OCI-LY7 (cell line): ENCODE data around the gene TLR6. TPM values are rescaled to one million over a fixed set of nuclear protein-coding genes. Genes with fewer than 3 reads are reported as not detected.

Experiments used
- BruUV-seq: library from RNA; stranded (reverse); fragments of 400-500 nt; replicated peaks from 2 replicates; lab custom pipeline; 2021; lab: Mats Ljungman, UMichigan
- CTCF ChIA-PET: fragments of 300-600 bp; sonication (Branson Sonifier 250); formaldehyde crosslinking; loops from one replicate; lab custom pipeline; 2022; ENCODE audit warnings: antibody characterized with exemption; ENCODE audit not compliant: unreplicated experiment; lab: Charles Lee
- POLR2A ChIA-PET: fragments of 300-600 bp; sonication (Branson Sonifier 250); formaldehyde crosslinking; loops from one replicate; lab custom pipeline; 2022; ENCODE audit warnings: antibody characterized with exemption; lab: Charles Lee
- DNase-seq: peaks from one replicate; pipeline ENCODE4 v3.0.0-alpha.2; 2015; ENCODE audit warnings: low spot score
- H2AFZ ChIP-seq: fragments of 200-600 bp; sonication (generic), shearing (Covaris generic); 2 replicates; pipeline ENCODE4 v1.6.1; 2014; ENCODE audit warnings: mild to moderate bottlenecking, antibody characterized with exemption, low read length, moderate library complexity
- H3K27ac ChIP-seq: fragments of 200-600 bp; sonication (generic); 2 replicates; pipeline ENCODE4 v1.5.1; 2014; ENCODE audit warnings: mixed run types, low read depth, mild to moderate bottlenecking, moderate library complexity, low read length, inconsistent platforms; ENCODE audit not compliant: poor library complexity, severe bottlenecking
- H3K36me3 ChIP-seq: fragments of 200-600 bp; sonication (generic); 2 replicates; pipeline ENCODE4 v1.6.1; 2014; ENCODE audit warnings: mild to moderate bottlenecking, antibody characterized with exemption, low read length, moderate library complexity, mixed read lengths; ENCODE audit not compliant: insufficient read depth
- H3K4me1 ChIP-seq: fragments of 200-600 bp; sonication (generic); 2 replicates; pipeline ENCODE4 v1.5.1; 2014; ENCODE audit warnings: mild to moderate bottlenecking, low read length; ENCODE audit not compliant: insufficient read depth, poor library complexity, severe bottlenecking
- H3K4me2 ChIP-seq: fragments of 200-600 bp; sonication (generic); 2 replicates; pipeline ENCODE4 v1.6.1; 2014; ENCODE audit warnings: mild to moderate bottlenecking, low read length
- H3K4me3 ChIP-seq: fragments of 200-600 bp; sonication (generic); 2 replicates; pipeline ENCODE4 v1.5.1; 2014; ENCODE audit warnings: mild to moderate bottlenecking, low read depth, low read length; ENCODE audit not compliant: poor library complexity, severe bottlenecking
- H3K79me2 ChIP-seq: fragments of 200-600 bp; sonication (generic); 2 replicates; pipeline ENCODE4 v1.6.1; 2016; ENCODE audit warnings: low read depth, mild to moderate bottlenecking, low read length, moderate library complexity, mixed read lengths; ENCODE audit not compliant: insufficient read depth
- H3K9me2 ChIP-seq: fragments of 200-600 bp; sonication (generic); 2 replicates; pipeline ENCODE4 v1.6.1; 2016; ENCODE audit warnings: mild to moderate bottlenecking, low read length, mixed read lengths; ENCODE audit not compliant: insufficient read depth
- H3K9me3 ChIP-seq: fragments of 200-600 bp; sonication (generic); 2 replicates; pipeline ENCODE4 v1.6.1; 2014; ENCODE audit warnings: mild to moderate bottlenecking, mixed run types, low read length, mixed read lengths
- H4K20me1 ChIP-seq: fragments of 200-600 bp; sonication (generic); 2 replicates; pipeline ENCODE4 v1.6.1; 2014; ENCODE audit warnings: mild to moderate bottlenecking, antibody characterized with exemption, low read length, moderate library complexity, mixed read lengths; ENCODE audit not compliant: insufficient read depth
- CTCF ChIP-seq: fragments of 200-600 bp; sonication (generic); conservative IDR thresholded peaks from 2 replicates; pipeline ENCODE4 v1.5.1; 2014; ENCODE audit warnings: mild to moderate bottlenecking, antibody characterized with exemption, low read length, moderate library complexity, mixed read lengths
- EZH2phosphoT487 ChIP-seq: fragments of 200-600 bp; sonication (generic); IDR thresholded peaks from 2 replicates; pipeline ENCODE4 v1.6.1; 2018; ENCODE audit warnings: low read depth, borderline replicate concordance, mild to moderate bottlenecking, mixed run types, antibody characterized with exemption, low read length, moderate library complexity, mixed read lengths
- intact Hi-C: fragments of 100-400 bp; cut with micrococcal nuclease; formaldehyde crosslinking; loops from one replicate; pipeline ENCODE4 v1.10.0; 2022; ENCODE audit not compliant: unreplicated experiment
- total RNA-seq, 2 experiments: library from RNA; depleted of rRNA in 1 of 2; stranded (reverse); fragments of >200 nt in 1 of 2; shearing (Covaris generic) in 1 of 2; gene quantifications; 2 replicates each; pipeline ENCODE4 v1.2.3, GENCODE V29; 2014 to 2022

TLR6 gene
- total RNA-seq, 2 experiments from 2014 or later: 1.5 to 9.2 TPM

GRCh38 chr4:38889143-38889542 lies 32.5 kb upstream of the TLR6 start:
- no peak overlapping the region for H3K27ac ChIP-seq
- H3K4me2 ChIP-seq: no peak overlapping the region
- H3K36me3 ChIP-seq: no peaks in the 10 kb centered on the region
- POLR2A ChIA-PET: interaction anchor here (0.7 to 2.6 kb wide), 8 partner anchors 8 to 539 kb away, joined by 3 to 13 read pairs (median 4); no protein-coding TSS in a partner anchor
- no peaks in the 10 kb centered on the region for H3K79me2 ChIP-seq
- no peak overlapping the region for H3K4me3 ChIP-seq
- no peak for DNase-seq
- no peaks in the 10 kb centered on the region for H3K9me2 ChIP-seq
- H3K4me1 ChIP-seq: no peaks in the 10 kb centered on the region
- CTCF ChIA-PET: interaction anchor here (0.6 kb wide), 1 partner anchor 12 kb away, joined by 3 read pairs; no protein-coding TSS in a partner anchor
- TF ChIP-seq EZH2phosphoT487: no peak
- TF ChIP-seq CTCF: no peak
- H3K9me3 ChIP-seq: no peaks in the 10 kb centered on the region
- intact Hi-C loops: no loop called here
- BruUV-seq: no TSS peak
- H4K20me1 ChIP-seq: no peaks in the 10 kb centered on the region
- no peak overlapping the region for H2AFZ ChIP-seq

GRCh38 chr4:38884254-38884653 lies 27.6 kb upstream of the TLR6 start:
- H3K27ac ChIP-seq: no peak overlapping the region
- no peak overlapping the region for H3K4me3 ChIP-seq
- TF ChIP-seq CTCF (no peak), EZH2phosphoT487 (no peak)
- H3K36me3 ChIP-seq: no peaks in the 10 kb centered on the region
- no peaks in the 10 kb centered on the region for H3K9me2 ChIP-seq
- H3K4me2 ChIP-seq: no peak overlapping the region
- CTCF ChIA-PET: no interaction called here
- no peaks in the 10 kb centered on the region for H3K79me2 ChIP-seq
- H3K9me3 ChIP-seq: no peaks in the 10 kb centered on the region
- intact Hi-C loops: no loop called here
- no peaks in the 10 kb centered on the region for H3K4me1 ChIP-seq
- no TSS peak for BruUV-seq
- 0 out of 2 replicates have a peak overlapping the region, but pooled peaks have one; percentile 18 for H2AFZ ChIP-seq
- H4K20me1 ChIP-seq: no peaks in the 10 kb centered on the region
- POLR2A ChIA-PET: interaction anchor here (0.7 to 1.0 kb wide), 3 partner anchors 11 to 102 kb away, joined by 3 read pairs; partner anchors contain the start of gene TLR10
- DNase-seq: no peak

GRCh38 chr4:38876636-38877035 lies 20.0 kb upstream of the TLR6 start:
- no TSS peak for BruUV-seq
- CTCF ChIA-PET: no interaction called here
- H3K79me2 ChIP-seq: no peaks in the 10 kb centered on the region
- TF ChIP-seq CTCF (no peak), EZH2phosphoT487 (no peak)
- intact Hi-C loops: no loop called here
- H2AFZ ChIP-seq: no peak overlapping the region
- H3K9me2 ChIP-seq: no peaks in the 10 kb centered on the region
- no peak for DNase-seq
- POLR2A ChIA-PET: interaction anchor here (0.7 to 2.1 kb wide), 3 partner anchors 11 to 520 kb away, joined by 3 to 7 read pairs (median 5); no protein-coding TSS in a partner anchor
- H3K4me3 ChIP-seq: no peak overlapping the region
- H3K27ac ChIP-seq: no peak overlapping the region
- no peaks in the 10 kb centered on the region for H3K9me3 ChIP-seq
- no peaks in the 10 kb centered on the region for H3K36me3 ChIP-seq
- H3K4me1 ChIP-seq: peaks cover 5% of the 10 kb centered on the region
- no peaks in the 10 kb centered on the region for H4K20me1 ChIP-seq
- no peak overlapping the region for H3K4me2 ChIP-seq
